NB4 (cell line): ENCODE data around the gene AKAP6.

Experiments
- MYC ChIP-seq: IDR thresholded peaks from 2 replicates; pipeline ENCODE4 v1.6.1; 2011; ENCODE audit warnings: low read depth, low read length
- POLR2A ChIP-seq: IDR thresholded peaks from 2 replicates; pipeline ENCODE4 v1.6.1; 2011; ENCODE audit warnings: mild to moderate bottlenecking; ENCODE audit not compliant: insufficient read length; ENCODE audit errors: extremely low read depth
- TF ChIP-seq, protein P1 (sequence below): IDR thresholded peaks from one replicate; pipeline ENCODE4 v1.5.1; 2012; ENCODE audit warnings: low read depth, low read length
- TF ChIP-seq, protein P2 (sequence below): IDR thresholded peaks from 2 replicates; pipeline ENCODE4 v1.6.1; 2011; ENCODE audit warnings: low read depth, low read length

DNA sequence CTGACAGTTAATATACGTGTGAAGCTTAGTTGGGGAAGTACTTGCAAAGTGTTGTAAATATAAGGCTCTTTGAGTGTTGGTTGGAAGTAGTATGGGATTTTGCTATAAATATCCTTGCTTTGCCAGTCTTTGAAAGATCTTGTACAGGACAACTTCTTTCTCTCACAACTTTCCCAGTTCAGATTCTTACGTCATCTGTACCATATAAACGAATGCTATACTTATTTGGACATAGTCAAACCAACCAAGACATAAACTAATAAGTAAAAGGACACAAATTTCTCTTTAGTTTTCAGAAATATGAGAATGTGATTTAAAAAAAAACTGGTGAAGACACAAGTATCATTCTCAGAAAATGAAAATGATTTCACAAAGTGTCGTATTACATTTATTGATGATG is 456.5 kb downstream of the AKAP6 start:
- TF ChIP-seq, protein P1, sequence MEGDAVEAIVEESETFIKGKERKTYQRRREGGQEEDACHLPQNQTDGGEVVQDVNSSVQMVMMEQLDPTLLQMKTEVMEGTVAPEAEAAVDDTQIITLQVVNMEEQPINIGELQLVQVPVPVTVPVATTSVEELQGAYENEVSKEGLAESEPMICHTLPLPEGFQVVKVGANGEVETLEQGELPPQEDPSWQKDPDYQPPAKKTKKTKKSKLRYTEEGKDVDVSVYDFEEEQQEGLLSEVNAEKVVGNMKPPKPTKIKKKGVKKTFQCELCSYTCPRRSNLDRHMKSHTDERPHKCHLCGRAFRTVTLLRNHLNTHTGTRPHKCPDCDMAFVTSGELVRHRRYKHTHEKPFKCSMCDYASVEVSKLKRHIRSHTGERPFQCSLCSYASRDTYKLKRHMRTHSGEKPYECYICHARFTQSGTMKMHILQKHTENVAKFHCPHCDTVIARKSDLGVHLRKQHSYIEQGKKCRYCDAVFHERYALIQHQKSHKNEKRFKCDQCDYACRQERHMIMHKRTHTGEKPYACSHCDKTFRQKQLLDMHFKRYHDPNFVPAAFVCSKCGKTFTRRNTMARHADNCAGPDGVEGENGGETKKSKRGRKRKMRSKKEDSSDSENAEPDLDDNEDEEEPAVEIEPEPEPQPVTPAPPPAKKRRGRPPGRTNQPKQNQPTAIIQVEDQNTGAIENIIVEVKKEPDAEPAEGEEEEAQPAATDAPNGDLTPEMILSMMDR = no peak
- no peak for TF ChIP-seq POLR2A
- no peak for TF ChIP-seq MYC
- TF ChIP-seq, protein P2, sequence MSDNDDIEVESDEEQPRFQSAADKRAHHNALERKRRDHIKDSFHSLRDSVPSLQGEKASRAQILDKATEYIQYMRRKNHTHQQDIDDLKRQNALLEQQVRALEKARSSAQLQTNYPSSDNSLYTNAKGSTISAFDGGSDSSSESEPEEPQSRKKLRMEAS = no peak
